ENCODE data around the gene AUTS2. TPM values are rescaled to one million over a fixed set of nuclear protein-coding genes. Genes with fewer than 3 reads are reported as not detected.

Gene AUTS2
- total and polyA plus RNA-seq, 9 of the 15 experiments (the other 6 are each of a cell fraction or from before 2014, with no cell fraction given): 0.58 TPM; not detected in 8

- TF ChIP-seq MECOM (CRISPR knock-in tag; IDR thresholded peaks at IDR 0.05) (no peak), NFYB (IDR thresholded peaks at IDR 0.05; ENCODE audit: extremely low read depth, insufficient read length) (no peak), ZNF384 (IDR thresholded peaks at IDR 0.05; ENCODE audit: low read depth, low read length) (no peak), ZNF707 (CRISPR knock-in tag; conservative IDR thresholded peaks at IDR 0.05) (no peak), ZNF609 (CRISPR knock-in tag; IDR thresholded peaks at IDR 0.05; ENCODE audit: borderline replicate concordance) (no peak), CREB3L1 (IDR thresholded peaks at IDR 0.05; ENCODE audit: borderline replicate concordance, low read depth) (no peak), HMG20A (CRISPR knock-in tag; conservative IDR thresholded peaks at IDR 0.05) (no peak), KAT7 (CRISPR knock-in tag; IDR thresholded peaks at IDR 0.05; ENCODE audit: borderline replicate concordance) (no peak), ASH1L (IDR thresholded peaks at IDR 0.05; ENCODE audit: borderline replicate concordance, low read depth, partially characterized antibody) (no peak)
- TF ChIP-seq, protein P1, sequence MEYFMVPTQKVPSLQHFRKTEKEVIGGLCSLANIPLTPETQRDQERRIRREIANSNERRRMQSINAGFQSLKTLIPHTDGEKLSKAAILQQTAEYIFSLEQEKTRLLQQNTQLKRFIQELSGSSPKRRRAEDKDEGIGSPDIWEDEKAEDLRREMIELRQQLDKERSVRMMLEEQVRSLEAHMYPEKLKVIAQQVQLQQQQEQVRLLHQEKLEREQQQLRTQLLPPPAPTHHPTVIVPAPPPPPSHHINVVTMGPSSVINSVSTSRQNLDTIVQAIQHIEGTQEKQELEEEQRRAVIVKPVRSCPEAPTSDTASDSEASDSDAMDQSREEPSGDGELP (CRISPR knock-in tag; IDR thresholded peaks at IDR 0.05; ENCODE audit: borderline replicate concordance): no peak
These were observed 437.7 kb downstream of the AUTS2 start (continued) for GRCh38 chr7:70035955-70036354.
